K562 (cell line): ENCODE results near the gene GLI1. TPM values are rescaled to one million over a fixed set of nuclear protein-coding genes. Genes with fewer than 3 reads are reported as not detected.

Experiments
- AFF1 ChIP-seq, 2 experiments: fragments of 450-650 bp; IDR thresholded peaks; 2 replicates each; pipeline ENCODE4 v1.6.1; 2018; ENCODE audit warnings: mild to moderate bottlenecking in 2 of 2, low read depth in 1 of 2; ENCODE audit not compliant: partially characterized antibody in 2 of 2
- ZNF592 ChIP-seq: fragments of 450-650 bp; IDR thresholded peaks from 2 replicates; pipeline ENCODE4 v1.6.1; 2017; ENCODE audit warnings: antibody characterized with exemption, mild to moderate bottlenecking
- polyA plus RNA-seq, 8 experiments: library from polyadenylated mRNA; depleted of rRNA in 4 of 8; stranded (reverse) in 5 of 8; unstranded in 3 of 8; fragments of >200 nt; fragmentation: Nextera tagmentation in 2 of 8; fragmentation: Illumina TruSeq in 1 of 8; extraction: Ambion mirVana in 2 of 8; extraction: Trizol in 1 of 8; gene quantifications; 2 replicates each; pipeline versions ENCODE4 v1.2.1 to v1.2.3, GENCODE V29; 2011 to 2014; ENCODE audit warnings: inconsistent platforms in 1 of 8, missing spikeins in 1 of 8
- total RNA-seq, 7 experiments: library from RNA; depleted of rRNA in 6 of 7; stranded (reverse); fragments of >200 nt in 6 of 7; fragmentation: Illumina TruSeq in 2 of 7; extraction: Trizol in 2 of 7; gene quantifications; 2 replicates each; pipeline versions ENCODE4 v1.2.1 to v1.2.3, GENCODE V29; 2011 to 2021; ENCODE audit warnings: low replicate concordance in 1 of 7

GLI1 gene
- total and polyA plus RNA-seq, 9 of the 15 experiments (the other 6 are each of a cell fraction or from before 2014, with no cell fraction given) = 0.24 to 3.7 (median 0.61) TPM

- TF ChIP-seq ZNF592 (no peak), AFF1 (IDR thresholded peaks at IDR 0.05; ENCODE audit: low read depth in 1 of 2, partially characterized antibody in 2 of 2) (no peak)
- TF ChIP-seq, all 486 proteins: peak for 0
These were observed 5.6 kb downstream of the GLI1 start (continued) for GRCh38 chr12:57465030-57465746.
